DMS79 (cell line): ENCODE results near the gene MYO5B.

Experiments
- DNase-seq: peaks from one replicate; lab custom pipeline; 2025; lab: John Stamatoyannopoulos, UW

Gene MYO5B

DNA sequence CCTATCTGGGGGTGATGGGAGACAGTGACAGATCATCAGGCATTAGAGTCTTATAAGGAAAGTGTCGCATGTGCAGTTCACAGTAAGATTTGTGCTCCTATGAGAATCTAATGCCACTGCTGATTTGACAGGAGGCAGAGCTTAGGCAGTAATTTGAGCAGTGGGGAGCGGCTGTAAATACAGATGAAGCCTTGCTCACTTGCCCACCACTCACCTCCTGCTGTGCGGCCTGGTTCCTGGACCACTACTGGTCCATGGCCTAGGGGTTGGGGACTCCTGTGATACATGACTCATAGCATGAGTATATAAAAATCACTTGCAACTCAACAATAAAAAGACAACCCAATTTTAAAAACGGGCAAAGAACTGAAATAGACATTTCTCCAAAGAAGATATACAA lies 310.5 kb downstream of the MYO5B start:
- DNase-seq = no peak

DNA sequence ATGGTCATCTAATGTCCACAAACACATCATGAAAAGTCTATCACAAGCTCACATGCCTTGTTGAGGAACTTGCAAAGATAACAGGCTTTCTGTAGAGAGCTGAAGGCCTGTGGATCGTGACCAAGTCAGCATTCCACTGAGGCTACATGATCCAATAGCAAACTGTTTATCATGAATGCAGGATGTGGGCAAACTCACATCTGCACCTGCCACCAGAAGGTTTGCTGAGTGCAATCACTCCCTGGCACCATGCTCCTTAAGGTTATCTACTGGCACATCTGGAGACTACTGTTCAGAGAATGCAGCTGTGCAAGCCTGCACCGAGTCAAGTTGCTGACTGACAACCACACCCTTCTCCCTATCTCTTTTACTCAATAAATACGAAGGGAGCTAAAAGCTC lies 314.3 kb downstream of the MYO5B start:
- DNase-seq = no peak

DNA sequence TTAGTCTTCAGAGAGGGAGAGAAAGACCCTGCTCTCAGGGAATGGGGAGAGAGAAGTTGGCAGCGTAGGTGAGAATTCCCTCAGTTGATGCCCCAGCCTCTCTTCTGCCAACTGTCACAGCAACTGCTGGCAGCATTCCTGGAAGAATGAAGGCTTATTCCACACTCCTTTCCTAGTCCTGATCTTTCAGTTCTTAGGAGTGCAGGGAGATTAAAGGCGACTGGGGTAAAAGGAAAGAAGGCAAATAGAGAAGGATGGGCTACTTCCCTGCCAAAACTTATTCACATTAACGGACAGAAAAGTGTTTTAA lies 315.7 kb downstream of the MYO5B start:
- DNase-seq = no peak

DNA sequence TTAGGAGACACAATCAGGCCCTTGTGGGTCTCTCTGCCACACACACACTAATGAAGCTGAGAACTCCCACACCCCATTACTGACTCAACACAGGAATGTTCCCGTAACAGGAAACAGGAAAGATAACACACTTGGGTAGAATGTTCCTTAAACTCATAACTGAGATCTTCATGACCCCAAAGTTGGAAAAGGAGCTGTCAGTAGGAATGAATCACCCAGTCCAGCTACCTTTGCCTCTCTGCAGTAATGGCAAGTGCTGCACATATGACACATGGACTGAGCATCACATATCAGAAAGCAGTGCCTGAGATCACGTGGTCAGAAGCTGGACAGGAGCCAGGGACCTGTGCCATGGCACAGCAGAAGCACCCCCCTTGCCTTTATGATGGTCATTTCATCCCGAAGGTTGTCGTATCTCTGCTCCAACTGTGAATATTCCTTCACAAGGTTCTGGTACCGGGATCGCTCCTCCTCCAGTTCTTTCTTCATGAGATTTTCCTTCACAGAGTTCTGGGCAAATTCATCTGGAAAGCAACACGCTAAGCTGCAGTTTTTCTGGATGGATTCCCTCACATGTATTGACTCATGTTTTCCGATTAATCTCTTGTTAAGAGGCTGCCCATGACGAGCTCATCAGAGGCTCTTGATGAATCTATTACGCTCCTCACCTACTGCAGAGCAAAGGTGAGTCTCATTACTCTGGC lies 316.2 kb downstream of the MYO5B start:
- DNase-seq = no peak

DNA sequence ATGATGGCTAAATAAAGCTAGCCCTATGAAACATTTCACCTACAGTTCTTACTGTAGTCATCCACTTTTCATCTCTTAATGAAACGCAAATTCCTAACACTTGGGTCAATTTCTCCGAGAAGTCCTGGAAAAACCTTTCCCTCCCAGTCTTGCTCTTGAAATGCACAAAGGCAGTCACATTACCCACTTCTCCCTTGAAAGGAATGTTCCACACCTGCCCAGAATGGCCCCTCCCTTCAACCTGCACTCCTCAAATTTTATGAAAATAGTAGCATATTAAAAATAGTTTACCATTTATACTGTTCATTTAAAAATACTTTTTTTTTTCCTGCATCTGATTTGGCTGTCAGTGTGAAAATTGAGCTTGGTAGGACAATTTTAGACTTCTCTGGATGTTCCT lies 316.9 kb downstream of the MYO5B start:
- no peak for DNase-seq

DNA sequence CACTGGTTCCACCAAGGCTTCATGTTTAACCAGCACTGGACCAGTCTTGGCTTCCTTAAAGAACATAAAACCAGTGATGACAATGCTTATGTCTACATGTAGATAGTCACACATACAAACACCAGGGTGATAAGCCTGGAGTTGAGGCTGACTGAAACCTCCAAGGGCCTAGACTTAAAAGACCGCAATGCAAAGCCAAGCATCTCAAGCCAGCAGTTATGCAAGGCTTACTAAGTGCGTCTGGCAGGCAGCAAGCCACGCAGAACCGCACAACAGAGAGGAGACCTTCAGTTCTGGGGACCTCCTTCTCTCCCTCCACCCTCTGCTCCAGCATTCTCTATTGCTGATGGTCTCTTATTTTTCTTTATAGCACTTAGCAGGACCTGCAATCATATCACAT lies 318.4 kb downstream of the MYO5B start:
- DNase-seq = no peak

DNA sequence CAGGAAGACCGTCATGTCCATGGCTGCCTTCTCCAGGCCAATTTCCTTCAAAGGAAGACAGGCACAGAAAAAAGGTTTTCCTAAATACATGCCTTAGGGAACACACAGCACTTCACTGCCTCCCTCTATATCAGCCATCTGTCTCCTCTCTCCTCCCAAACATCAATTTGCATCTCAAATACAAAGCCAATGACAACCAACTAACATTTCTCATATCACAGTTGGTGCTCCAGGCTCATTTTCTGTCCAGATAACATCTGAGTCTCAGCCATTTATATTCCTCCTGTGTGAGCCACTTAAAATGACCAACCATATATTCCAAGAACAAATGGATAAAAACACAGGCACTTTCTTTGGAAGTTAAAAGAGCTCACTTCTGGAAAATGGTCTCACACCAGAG lies 319.2 kb downstream of the MYO5B start:
- DNase-seq = no peak

DNA sequence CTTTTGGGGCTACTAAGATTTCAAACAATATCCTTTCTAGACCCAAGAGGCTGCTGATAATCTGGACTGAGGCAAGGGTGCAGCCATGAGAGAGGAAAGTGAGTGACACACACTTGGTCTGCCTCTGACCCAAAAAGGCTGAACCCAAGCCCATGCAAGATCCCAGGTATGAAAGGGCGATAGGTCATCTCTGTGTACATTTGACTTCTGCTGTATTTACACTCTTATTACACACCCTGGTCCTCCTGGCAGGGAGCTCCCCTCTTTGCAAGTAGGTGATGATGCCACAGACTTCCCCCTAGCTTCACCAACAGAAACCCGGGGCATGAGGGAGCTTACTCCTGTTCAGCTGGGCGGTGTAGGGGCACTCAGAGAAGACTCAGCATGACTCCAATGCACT lies 319.8 kb downstream of the MYO5B start:
- DNase-seq = no peak

DNA sequence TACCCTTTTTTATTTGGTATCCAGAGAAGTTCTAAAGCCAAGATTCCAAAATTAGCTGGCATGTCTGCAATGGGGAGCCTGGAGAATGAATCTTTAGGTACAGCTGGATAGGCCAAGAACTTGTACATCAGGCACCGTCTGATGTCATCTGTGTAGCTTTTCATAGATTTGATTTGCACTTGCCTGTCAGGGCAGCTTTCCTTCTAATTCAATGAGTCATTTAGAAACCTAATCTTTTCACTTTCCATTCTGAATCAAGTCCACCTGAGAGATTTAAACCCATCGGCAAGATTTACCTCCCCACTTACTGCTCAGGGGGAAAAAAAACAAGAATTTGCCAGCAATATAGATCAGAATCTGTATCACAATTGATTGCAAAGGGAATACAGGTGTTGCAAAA lies 320.7 kb downstream of the MYO5B start:
- DNase-seq = no peak

DNA sequence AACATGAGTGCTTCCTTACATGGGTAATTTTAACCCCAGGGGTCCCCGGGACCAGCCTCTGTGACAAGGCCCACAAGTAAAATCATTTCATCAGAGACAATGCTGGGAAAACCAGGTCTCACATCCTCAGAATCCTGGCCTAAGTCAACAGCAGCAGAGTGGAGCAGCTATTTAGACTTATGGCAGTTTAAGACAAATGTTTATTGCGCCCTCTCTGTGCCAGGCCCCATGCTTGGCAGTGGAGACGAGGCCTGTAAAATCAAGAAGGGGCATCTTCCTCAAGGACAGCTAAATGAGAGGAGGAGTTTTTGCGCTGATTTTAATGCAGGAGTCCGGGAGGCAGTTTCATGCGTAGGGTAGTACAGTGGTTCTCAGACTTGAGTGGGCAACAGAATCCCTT lies 325.6 kb downstream of the MYO5B start:
- DNase-seq = peak; percentile 96

DNA sequence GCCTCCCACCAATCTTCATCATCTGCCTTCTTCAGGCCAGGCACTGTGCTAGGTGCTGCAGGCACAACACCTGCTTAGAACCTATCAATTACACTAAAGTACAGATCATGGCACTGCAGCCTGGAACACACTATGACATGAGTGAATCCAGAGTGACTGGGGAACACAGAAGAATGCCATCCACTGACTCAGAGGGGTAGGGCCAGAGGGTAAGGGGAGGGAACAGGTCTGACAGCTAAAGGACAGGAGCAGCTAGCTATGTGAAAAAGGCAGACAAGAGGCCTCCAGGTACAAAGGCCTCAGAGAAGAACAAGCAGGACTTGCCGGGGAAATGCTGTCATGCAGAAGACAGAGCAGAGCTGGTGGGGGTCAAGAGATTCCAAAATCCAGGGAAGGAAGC lies 328.3 kb downstream of the MYO5B start:
- no peak for DNase-seq

DNA sequence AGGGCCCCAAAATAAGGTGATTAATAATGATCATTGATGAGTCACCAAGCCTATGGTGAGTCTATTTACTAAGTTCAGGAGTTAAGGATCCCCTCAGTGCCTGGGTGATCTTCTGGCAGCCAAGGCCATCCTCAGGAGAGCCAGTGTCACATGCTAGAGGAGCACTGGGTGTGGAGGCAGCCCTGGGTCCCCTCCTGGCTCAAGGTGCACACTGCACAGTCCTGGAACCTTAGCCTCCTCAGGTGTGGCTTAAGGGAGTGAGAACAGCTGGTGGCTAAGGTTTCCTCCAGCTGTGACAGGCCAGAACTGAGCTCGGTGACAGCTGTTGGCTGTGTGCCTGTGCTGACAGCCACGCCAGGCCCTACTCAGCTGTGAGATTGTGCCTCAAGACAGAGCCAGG lies 329.5 kb downstream of the MYO5B start:
- DNase-seq = peak; percentile 63

DNA sequence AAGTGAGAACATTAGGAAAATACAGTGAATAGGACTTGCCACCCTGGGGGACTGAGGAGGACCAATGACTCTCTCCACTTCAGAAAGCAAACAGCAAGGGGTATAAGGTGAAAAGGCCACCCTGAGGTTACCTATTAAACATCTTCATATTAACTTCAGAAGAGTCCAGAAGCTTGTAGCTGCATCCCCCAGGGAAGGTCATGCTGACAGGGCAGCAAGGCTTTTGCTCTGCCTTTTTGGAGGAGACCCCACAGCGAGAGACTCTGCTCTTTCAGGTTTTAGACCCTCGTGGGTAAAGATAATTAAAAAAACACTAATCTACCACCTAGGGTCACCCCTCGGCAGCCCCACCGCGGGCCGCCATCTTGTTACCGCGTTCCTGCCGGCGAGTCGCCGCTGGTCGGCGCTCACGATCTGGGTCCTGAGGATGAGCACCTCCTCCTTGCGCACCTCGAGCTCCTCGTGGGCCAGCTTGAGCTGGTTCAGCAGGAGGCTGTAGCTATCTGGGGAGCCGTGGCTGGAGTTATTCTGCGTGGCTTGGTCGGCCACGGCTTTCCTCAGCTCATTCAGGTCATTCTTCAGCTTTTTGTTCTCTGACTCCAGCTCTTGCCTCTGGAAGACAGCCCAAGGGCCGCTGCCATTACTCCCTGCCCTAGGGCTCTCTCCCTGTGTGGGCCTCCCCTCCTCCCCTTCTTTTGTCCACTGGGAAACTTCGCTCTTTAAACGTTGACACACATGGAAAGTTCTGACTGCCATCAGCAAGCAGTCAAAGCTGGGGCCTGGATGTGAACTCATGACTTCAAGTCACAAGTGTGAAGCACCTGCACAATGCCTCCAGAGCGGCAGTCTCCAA lies 331.0 kb downstream of the MYO5B start:
- DNase-seq = no peak

DNA sequence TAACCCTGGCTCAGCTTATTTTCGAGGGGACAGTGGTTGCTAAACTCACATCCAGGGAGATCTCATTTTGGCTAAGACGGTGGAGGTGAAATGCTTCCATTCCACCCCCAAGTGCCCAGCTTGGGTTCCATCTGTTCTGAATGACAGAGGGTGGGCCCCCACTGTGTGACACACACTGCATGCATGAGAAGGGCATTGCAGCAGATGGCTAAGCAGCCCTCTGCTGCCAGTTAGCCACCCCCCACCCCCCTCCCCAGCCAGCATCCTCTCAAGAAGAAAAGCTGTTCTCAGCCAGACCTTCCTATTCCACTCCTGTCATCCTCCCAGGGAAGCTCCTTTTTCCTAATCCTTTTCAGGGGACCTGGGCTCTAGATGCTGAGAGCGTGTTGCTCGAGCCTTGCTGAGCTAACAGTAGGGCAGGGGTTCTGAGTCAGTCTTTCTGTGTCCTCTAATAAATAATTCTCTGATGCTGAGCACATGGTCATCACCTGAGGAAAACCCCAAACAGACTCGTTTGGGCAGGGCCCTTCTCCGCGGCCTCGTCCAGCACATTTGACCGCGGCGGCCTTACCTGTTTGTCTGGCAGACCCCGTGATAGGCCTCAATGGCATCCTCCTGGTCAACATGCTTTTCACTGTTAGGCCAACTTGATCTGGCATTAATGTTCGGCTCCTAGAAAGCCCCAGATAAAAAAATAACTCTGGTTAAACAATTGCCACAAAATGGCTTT lies 332.1 kb downstream of the MYO5B start:
- DNase-seq = no peak

DNA sequence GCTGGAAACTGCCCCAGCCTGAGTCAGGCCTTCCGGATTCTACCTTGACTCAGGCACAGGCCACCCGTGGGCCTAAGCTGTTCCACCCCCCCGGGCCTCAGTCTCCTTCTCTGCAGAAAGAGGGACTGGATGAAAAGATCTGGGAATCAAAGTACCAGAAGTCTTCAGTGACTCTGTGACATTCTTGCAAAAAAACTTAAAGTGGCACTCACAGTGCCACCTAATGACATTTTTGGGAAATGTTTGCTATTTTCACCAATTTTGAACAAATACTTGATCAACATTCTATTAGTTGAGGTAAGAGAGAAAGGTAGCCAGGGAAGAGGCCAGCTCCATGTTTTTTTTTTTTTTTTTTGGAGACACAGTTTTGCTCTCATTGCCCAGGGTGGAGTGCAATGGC lies 333.3 kb downstream of the MYO5B start:
- no peak for DNase-seq

DNA sequence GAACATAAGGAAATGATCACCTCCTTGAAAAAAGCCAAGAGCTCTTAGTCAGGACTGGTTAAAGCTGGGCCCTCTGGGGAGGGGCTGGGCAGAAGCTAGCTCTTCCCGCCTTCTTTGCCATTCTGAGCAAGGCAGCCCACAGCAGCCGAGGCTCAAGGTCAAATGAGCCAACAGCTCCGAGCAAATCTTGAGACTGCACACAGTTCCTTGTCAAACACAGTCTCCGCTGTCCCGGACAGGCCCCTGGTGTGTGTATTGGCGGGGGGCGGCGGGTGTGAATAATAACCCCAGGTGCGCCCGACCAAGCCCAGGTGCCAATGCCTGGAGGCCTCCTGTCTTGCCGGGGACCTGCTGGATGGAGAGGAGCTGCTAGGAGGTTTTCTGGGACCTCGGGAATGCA lies 335.2 kb downstream of the MYO5B start:
- DNase-seq = no peak

DNA sequence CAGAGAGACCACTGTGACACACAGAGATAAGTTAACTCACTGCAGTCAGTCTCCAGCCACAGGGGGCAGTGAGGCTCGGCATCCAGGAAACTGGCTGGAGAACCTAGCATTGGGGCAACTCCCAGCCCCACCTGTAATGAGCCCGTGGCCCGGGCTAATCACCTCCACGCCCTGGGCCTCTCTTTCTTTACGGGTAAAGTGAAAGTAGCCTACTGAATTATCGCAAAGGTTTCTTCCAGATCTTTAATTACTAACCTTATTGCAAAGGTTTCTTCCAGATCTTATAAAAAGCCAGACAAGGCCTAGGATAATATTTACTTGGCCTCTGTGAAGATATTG lies 336.0 kb downstream of the MYO5B start:
- DNase-seq = no peak

DNA sequence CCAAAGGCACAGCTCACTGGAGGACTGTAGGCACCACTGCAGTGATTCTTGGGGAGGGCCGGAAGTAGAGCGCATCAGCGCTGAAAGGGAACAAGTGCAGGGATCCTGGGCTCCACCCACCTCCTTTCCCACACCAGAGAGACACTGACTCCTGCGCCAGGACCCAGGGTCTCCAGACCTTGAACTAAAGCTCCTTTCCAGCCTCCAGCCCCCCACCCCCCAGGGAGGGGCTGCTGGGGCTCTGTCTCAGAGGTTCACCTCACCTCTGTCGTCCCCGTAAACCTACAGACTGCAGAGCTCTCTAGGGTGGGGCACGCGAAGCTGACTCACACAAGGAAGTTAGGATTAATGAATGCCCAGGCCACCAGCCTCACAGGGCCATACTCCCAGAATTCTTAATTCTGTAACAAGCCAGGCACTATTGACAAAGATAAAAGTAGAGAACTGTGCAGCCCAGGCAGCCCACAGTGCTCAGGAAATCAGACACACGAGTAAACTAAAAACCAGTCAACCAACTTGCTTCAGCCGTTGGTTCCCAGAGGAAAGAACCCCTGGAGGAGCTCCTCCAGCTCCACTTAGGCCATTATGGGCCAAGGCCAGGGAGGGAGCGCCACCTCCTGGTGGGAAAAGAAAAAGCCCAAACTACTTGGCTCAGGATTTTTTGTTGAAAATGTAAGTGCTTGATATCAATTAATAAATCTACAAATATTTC lies 336.5 kb downstream of the MYO5B start:
- peak; percentile 27 for DNase-seq

DNA sequence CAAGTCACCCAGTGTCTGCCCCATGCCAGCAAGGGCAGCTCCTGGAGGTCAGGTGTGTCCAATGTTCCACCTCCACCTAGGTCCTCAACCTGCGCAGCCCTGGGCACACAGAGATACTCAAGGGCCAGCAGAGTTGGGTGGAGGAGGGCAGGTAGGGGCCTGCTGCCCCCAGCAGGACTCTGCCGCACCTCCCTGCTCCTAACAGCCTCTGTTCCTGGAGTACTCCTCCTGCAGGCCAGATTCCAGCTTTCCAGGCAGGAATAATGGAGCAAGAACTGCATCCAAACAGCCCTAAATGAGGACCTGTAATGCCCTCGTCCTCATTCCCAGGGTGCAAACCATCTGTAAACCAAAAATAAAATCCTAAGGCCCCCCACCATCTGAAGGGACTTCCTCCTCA lies 337.2 kb downstream of the MYO5B start:
- DNase-seq = no peak

DNA sequence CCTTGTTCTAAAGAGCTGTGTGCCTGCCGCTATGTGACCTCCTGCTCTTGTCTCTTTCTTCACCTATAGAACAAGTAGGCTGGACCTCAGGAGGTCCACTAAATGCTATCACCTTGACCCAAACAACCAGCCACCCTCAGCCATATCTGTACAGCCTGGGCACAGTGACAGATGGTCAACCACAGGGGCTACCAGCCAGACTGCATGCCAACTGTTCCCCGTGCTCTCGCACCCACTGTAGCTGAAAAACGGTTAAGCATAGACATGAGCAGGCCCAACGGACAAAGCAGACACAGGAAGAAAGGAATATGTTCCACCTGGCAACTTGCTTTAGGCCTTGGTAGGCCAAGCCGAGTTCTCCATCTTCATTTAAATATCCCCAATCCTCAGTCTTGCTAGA lies 338.5 kb downstream of the MYO5B start:
- DNase-seq = no peak

DNA sequence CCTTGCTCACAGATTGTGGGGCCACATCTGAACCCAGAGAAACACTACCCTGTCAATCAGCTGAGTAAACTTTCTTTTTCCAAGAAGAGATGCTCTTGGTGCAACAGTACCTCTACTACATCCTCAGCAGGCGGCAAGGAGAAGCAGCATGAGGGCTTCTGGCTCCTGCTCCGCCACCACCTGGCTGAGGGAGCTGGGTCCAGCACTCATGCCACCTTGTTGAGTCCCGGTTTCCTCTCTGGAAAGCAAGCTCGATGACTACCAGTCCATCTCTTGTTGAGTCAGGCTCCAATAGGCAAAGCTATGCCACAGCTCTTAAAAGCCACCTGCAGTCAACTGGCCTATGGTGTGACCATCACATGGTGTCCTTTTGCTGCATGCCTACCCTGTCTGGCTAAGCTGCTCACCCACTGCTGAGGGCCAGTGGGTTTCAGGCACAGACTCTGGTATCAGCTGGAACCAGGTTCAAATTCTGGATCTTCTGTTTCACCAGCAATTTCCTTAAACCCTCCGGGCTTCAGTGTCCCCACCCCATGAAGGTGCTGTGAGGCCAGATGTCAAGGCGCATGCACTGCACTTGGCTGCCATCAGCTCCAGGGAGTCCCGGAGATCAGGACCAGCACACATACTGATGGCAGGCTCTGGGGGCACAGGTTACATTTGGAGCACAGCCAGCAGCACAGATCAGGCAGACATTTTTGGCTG lies 339.1 kb downstream of the MYO5B start:
- no peak for DNase-seq

DNA sequence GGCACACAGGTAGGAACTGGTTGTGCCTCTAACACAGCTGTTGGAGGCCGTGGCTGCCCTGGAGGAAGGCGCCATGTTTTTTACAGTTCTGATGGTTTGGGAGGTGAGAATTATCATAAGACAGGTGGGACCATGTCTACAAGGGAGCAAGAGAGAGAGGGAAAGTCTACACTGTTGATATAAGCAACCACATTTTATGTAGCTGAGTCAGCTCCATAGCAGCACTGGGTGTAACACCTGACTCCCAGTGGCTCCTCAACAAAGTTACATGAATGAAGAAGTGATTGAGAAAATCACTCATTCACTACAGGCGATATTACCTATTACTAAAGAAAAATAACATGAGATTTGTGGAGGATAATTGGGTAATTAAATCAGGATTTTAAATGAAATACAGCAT lies 340.3 kb downstream of the MYO5B start:
- no peak for DNase-seq
